Neural progenitor cell (in vitro differentiated cells): Measurements from ENCODE around the gene PTGDR2. TPM values are rescaled to one million over a fixed set of nuclear protein-coding genes. Genes with fewer than 3 reads are reported as not detected.

Source experiments
- DNase-seq: peaks from one replicate; pipeline ENCODE4 v3.0.0-alpha.2; 2016; ENCODE audit warnings: low spot score
- H2AFZ ChIP-seq: fragments of 200-600 bp; sonication (generic); replicated peaks from 2 replicates; pipeline ENCODE4 v1.6.1; 2016; ENCODE audit warnings: antibody characterized with exemption
- H3F3A ChIP-seq: fragments of 200-600 bp; sonication (generic); 2 replicates; pipeline ENCODE4 v1.6.1; 2016; ENCODE audit warnings: antibody characterized with exemption, low read depth
- H3K27ac ChIP-seq: fragments of 200-600 bp; sonication (generic); 2 replicates; pipeline ENCODE4 v1.5.1; 2016; ENCODE audit warnings: mild to moderate bottlenecking
- H3K27me3 ChIP-seq: fragments of 200-600 bp; sonication (generic); 2 replicates; pipeline ENCODE4 v1.6.1; 2016; ENCODE audit warnings: mild to moderate bottlenecking, moderate library complexity
- H3K36me3 ChIP-seq: fragments of 200-600 bp; sonication (generic); 2 replicates; pipeline ENCODE4 v1.5.1; 2016
- H3K4me1 ChIP-seq: fragments of 200-600 bp; sonication (generic); 2 replicates; pipeline ENCODE4 v1.6.1; 2016; ENCODE audit warnings: mixed run types
- H3K4me2 ChIP-seq: fragments of 200-600 bp; sonication (generic); 2 replicates; pipeline ENCODE4 v1.6.1; 2016
- H3K4me3 ChIP-seq: fragments of 200-600 bp; sonication (generic); 2 replicates; pipeline ENCODE4 v1.5.1; 2016
- H3K79me2 ChIP-seq: fragments of 200-600 bp; sonication (generic); 2 replicates; pipeline ENCODE4 v1.6.1; 2016; ENCODE audit warnings: low read depth
- H3K9ac ChIP-seq: fragments of 200-600 bp; sonication (generic); 2 replicates; pipeline ENCODE4 v1.6.1; 2016
- H3K9me3 ChIP-seq: fragments of 200-600 bp; sonication (generic); 2 replicates; pipeline ENCODE4 v1.5.1; 2016; ENCODE audit warnings: low read depth
- H4K20me1 ChIP-seq: fragments of 200-600 bp; sonication (generic); 2 replicates; pipeline ENCODE4 v1.6.1; 2016; ENCODE audit warnings: low read depth
- H3K27ac Mint-ChIP-seq: 3 replicates; pipeline ENCODE4 v1.8.0; 2021; ENCODE audit warnings: mixed read lengths
- H3K27me3 Mint-ChIP-seq: 2 replicates; pipeline ENCODE4 v1.8.0; 2022; ENCODE audit warnings: low read depth, mild to moderate bottlenecking, inconsistent platforms, moderate library complexity, mixed read lengths; ENCODE audit not compliant: insufficient read depth
- H3K36me3 Mint-ChIP-seq: 3 replicates; pipeline ENCODE4 v1.8.0; 2021; ENCODE audit warnings: mixed read lengths
- H3K4me1 Mint-ChIP-seq: 3 replicates; pipeline ENCODE4 v1.8.0; 2021; ENCODE audit warnings: mixed read lengths
- H3K4me3 Mint-ChIP-seq: 3 replicates; pipeline ENCODE4 v1.8.0; 2021; ENCODE audit warnings: mild to moderate bottlenecking, moderate library complexity, mixed read lengths
- H3K9me3 Mint-ChIP-seq: 3 replicates; pipeline ENCODE4 v1.8.0; 2020; ENCODE audit warnings: mixed read lengths
- EZH2 ChIP-seq: fragments of 200-600 bp; sonication (generic); IDR thresholded peaks from 2 replicates; pipeline ENCODE4 v1.6.1; 2017; ENCODE audit warnings: antibody characterized with exemption, mild to moderate bottlenecking, moderate library complexity
- EZH2phosphoT487 ChIP-seq: fragments of 200-600 bp; sonication (generic); IDR thresholded peaks from 2 replicates; pipeline ENCODE4 v1.6.1; 2017; ENCODE audit warnings: antibody characterized with exemption
- total RNA-seq: library from RNA; depleted of rRNA; stranded (reverse); fragments of >200 nt; gene quantifications from 2 replicates; pipeline ENCODE4 v1.2.3, GENCODE V29; 2015; ENCODE audit warnings: low replicate concordance
- TF ChIP-seq, protein P1 (sequence below): fragments of 200-600 bp; sonication (generic); IDR thresholded peaks from 2 replicates; pipeline ENCODE4 v1.5.1; 2017; ENCODE audit warnings: antibody characterized with exemption, mild to moderate bottlenecking

PTGDR2 gene
- total RNA-seq, 1 donor from 2014 or later: not detected

DNA sequence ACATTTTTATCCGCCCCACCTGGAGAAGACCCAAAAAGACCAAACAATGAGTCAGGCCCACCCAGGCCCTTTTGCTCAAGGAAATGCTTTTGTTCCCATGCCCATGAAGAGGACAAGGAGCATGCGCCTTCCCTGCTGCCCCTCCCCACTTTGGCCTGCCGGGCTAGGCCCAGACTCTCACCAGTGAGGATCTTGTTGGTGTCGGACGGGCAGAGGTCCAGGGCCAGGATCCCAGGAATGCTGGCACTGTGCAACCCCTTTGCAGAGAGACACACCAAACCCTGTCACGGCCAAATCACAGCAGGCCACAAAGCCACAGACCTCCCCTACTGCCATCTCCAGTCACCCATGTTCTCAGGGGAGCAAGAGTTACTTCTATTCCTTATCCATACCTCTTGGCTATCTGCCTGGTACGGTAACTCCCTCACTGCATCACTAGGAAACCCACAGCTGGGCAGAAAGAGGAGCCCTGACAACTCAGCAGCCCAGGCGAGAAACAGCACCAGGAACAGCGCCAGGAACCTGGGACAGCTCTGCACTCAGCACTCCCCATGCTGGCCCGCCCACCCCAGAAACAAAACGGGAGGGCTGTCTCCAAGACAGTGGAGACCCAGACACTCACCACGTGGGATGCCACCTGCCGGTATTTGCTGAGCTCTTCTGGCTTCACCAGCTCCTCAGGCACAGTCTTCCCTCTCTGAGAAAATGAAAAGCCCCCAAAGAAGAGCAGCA lies 45.1 kb upstream of the PTGDR2 start:
- H3K4me3 Mint-ChIP-seq: no peak overlapping the region
- H4K20me1 ChIP-seq: peaks cover 30% of the 10 kb centered on the region

DNA sequence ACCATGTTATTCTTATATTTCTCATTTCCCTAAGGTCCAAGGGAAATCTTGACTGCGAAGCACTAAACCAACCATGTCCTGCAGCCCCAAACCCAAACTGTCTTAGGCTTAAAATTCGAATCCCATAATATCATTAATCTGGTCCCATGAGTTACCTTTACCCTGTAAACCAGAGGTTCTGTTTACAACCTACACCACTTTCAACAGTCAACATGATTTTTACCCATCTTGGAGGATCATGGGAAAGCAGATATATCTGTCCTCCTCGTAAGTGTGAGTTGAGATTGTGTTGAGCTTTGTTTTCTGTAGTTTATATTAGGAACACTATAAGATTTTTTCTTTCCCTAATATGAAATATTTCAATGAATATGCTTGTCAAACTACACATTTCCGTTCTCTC lies 44.2 kb upstream of the PTGDR2 start:
- Mint-ChIP-seq H3K4me1 (peaks cover 14% of the 10 kb centered on the region), H3K27me3 (peaks cover 7% of the 10 kb centered on the region), H3K9me3 (no peaks in the 10 kb centered on the region), H3K4me3 (no peak overlapping the region), H3K36me3 (peaks cover 27% of the 10 kb centered on the region), H3K27ac (no peak overlapping the region)
- Histone ChIP-seq H3K79me2 (peaks cover 27% of the 10 kb centered on the region), H4K20me1 (peaks cover 22% of the 10 kb centered on the region), H3K4me1 (peaks cover 6% of the 10 kb centered on the region), H3K27me3 (no peaks in the 10 kb centered on the region), H2AFZ (no peak overlapping the region), H3F3A (peaks cover 7% of the 10 kb centered on the region), H3K4me2 (no peak overlapping the region), H3K36me3 (peaks cover 23% of the 10 kb centered on the region), H3K9me3 (no peaks in the 10 kb centered on the region), H3K27ac (no peak overlapping the region), H3K4me3 (no peak overlapping the region), H3K9ac (no peak overlapping the region)
- TF ChIP-seq, protein P1, sequence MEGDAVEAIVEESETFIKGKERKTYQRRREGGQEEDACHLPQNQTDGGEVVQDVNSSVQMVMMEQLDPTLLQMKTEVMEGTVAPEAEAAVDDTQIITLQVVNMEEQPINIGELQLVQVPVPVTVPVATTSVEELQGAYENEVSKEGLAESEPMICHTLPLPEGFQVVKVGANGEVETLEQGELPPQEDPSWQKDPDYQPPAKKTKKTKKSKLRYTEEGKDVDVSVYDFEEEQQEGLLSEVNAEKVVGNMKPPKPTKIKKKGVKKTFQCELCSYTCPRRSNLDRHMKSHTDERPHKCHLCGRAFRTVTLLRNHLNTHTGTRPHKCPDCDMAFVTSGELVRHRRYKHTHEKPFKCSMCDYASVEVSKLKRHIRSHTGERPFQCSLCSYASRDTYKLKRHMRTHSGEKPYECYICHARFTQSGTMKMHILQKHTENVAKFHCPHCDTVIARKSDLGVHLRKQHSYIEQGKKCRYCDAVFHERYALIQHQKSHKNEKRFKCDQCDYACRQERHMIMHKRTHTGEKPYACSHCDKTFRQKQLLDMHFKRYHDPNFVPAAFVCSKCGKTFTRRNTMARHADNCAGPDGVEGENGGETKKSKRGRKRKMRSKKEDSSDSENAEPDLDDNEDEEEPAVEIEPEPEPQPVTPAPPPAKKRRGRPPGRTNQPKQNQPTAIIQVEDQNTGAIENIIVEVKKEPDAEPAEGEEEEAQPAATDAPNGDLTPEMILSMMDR: no peak
- no peak for TF ChIP-seq EZH2phosphoT487
- no peak for TF ChIP-seq EZH2
- DNase-seq: no peak

More for the DNA sequence above, 45.1 kb upstream of the PTGDR2 start:
- Histone ChIP-seq H2AFZ (no peak overlapping the region), H3K27me3 (no peaks in the 10 kb centered on the region), H3K4me2 (no peak overlapping the region), H3K36me3 (peaks cover 23% of the 10 kb centered on the region), H3K9ac (no peak overlapping the region), H3F3A (peaks cover 11% of the 10 kb centered on the region), H3K27ac (no peak overlapping the region), H3K4me3 (no peak overlapping the region), H3K4me1 (peaks cover 11% of the 10 kb centered on the region), H3K9me3 (no peaks in the 10 kb centered on the region), H3K79me2 (peaks cover 35% of the 10 kb centered on the region)
- Mint-ChIP-seq H3K27me3 (peaks cover 7% of the 10 kb centered on the region), H3K27ac (no peak overlapping the region), H3K36me3 (peaks cover 19% of the 10 kb centered on the region), H3K4me1 (peaks cover 21% of the 10 kb centered on the region), H3K9me3 (no peaks in the 10 kb centered on the region)
- TF ChIP-seq EZH2: no peak
- TF ChIP-seq, protein P1: no peak
- no peak for TF ChIP-seq EZH2phosphoT487
- DNase-seq: no peak

DNA sequence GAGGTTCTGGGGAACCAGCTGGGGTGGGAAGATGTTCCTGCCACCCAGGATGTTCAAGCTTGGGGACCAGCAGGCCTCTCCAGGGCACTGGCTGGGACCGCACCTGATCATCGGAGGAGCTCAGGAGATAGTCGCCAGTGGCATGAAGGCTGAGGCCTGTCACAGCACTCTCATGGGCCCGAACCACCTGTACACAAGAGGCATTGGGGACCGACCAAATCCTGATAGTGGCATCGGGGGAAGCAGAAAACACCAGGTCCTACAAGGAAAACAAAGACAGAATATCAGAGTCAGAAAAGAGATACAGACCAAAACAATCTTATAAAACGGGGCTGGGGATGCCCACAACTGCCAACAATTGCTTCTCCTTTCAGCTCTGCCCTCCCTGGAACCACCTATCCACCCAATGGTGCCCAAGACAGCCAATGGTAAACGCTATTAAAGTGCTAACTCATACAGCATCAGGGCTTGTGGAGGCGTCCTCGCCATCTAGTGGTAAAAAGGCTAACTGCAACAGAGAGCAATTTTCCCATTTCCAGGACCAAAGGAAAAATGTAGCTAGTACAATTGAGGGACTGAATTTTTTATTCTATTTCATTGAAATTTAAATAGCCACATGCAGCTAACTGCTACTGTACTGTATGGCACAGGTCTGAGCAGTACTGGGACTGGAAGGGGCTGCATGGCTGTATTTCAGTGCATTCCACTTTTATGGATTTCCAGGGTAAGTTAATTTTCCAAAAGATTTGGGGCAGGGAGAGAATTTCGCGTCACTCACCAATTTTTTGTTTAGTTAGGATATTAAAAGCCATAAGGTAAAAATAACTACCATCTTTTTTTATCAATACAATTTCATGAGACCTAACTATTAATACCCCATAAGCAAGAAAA lies 43.5 kb upstream of the PTGDR2 start:
- Histone ChIP-seq H3K79me2 (peaks cover 20% of the 10 kb centered on the region), H4K20me1 (peaks cover 15% of the 10 kb centered on the region), H2AFZ (no peak overlapping the region), H3K27me3 (no peaks in the 10 kb centered on the region), H3K9me3 (no peaks in the 10 kb centered on the region), H3F3A (peaks cover 7% of the 10 kb centered on the region), H3K4me1 (no peaks in the 10 kb centered on the region), H3K4me3 (no peak overlapping the region), H3K4me2 (no peak overlapping the region), H3K9ac (no peak overlapping the region), H3K27ac (no peak overlapping the region), H3K36me3 (peaks cover 23% of the 10 kb centered on the region)
- H3K4me1 Mint-ChIP-seq: peaks cover 8% of the 10 kb centered on the region
- no peak overlapping the region for H3K27ac Mint-ChIP-seq
- peak; percentile 50 for DNase-seq
- no peaks in the 10 kb centered on the region for H3K9me3 Mint-ChIP-seq
- H3K27me3 Mint-ChIP-seq: peaks cover 7% of the 10 kb centered on the region
- TF ChIP-seq, protein P1: peak; percentile 94
- no peak for TF ChIP-seq EZH2phosphoT487
- TF ChIP-seq EZH2: no peak
- H3K36me3 Mint-ChIP-seq: peaks cover 30% of the 10 kb centered on the region
- no peak overlapping the region for H3K4me3 Mint-ChIP-seq
